H9 (cell line): ENCODE measurements around the gene CHST15. TPM values are rescaled to one million over a fixed set of nuclear protein-coding genes. Genes with fewer than 3 reads are reported as not detected.

ENCODE experiments used
- DNase-seq: peaks from one replicate; pipeline ENCODE4 v3.0.0-alpha.2; 2017
- H2AFZ ChIP-seq: one replicate; pipeline ENCODE4 v1.6.1; 2013; ENCODE audit warnings: mild to moderate bottlenecking, low read length, control low read depth, moderate library complexity
- H2AK5ac ChIP-seq: 2 replicates; pipeline ENCODE4 v1.6.1; 2013; ENCODE audit warnings: low read length, control low read depth, mixed read lengths; ENCODE audit not compliant: insufficient read length
- H2BK120ac ChIP-seq: one replicate; pipeline ENCODE4 v1.6.1; 2013; ENCODE audit warnings: low read depth, mild to moderate bottlenecking, low read length, control low read depth, inconsistent platforms; ENCODE audit not compliant: poor library complexity, severe bottlenecking
- H2BK12ac ChIP-seq: 2 replicates; pipeline ENCODE4 v1.6.1; 2013; ENCODE audit warnings: low read length, control low read depth, mixed read lengths, low read depth; ENCODE audit not compliant: insufficient read length
- H2BK15ac ChIP-seq: 2 replicates; pipeline ENCODE4 v1.6.1; 2013; ENCODE audit warnings: low read depth, low read length, control low read depth
- H2BK20ac ChIP-seq: one replicate; pipeline ENCODE4 v1.6.1; 2013; ENCODE audit warnings: low read depth, mild to moderate bottlenecking, low read length, control low read depth, inconsistent platforms; ENCODE audit not compliant: poor library complexity, severe bottlenecking
- H2BK5ac ChIP-seq: 2 replicates; pipeline ENCODE4 v1.6.1; 2013; ENCODE audit warnings: low read length, control low read depth, mixed read lengths; ENCODE audit not compliant: insufficient read length
- H3K14ac ChIP-seq: 2 replicates; pipeline ENCODE4 v1.6.1; 2013; ENCODE audit warnings: low read length, control low read depth; ENCODE audit not compliant: insufficient read depth
- H3K18ac ChIP-seq: 2 replicates; pipeline ENCODE4 v1.6.1; 2013; ENCODE audit warnings: low read depth, mild to moderate bottlenecking, mixed read lengths, low read length, control low read depth; ENCODE audit not compliant: insufficient read length
- H3K23ac ChIP-seq: 2 replicates; pipeline ENCODE4 v1.6.1; 2013; ENCODE audit warnings: low read length, control low read depth, mixed read lengths, low read depth; ENCODE audit not compliant: insufficient read length
- H3K23me2 ChIP-seq: 2 replicates; pipeline ENCODE4 v1.6.1; 2013; ENCODE audit warnings: low read depth, mild to moderate bottlenecking, mixed read lengths, low read length, control low read depth; ENCODE audit not compliant: insufficient read length, poor library complexity, severe bottlenecking
- H3K27ac ChIP-seq: 2 replicates; pipeline ENCODE4 v1.5.1; 2013; ENCODE audit warnings: low read length, control low read depth, mixed read lengths, low read depth; ENCODE audit not compliant: insufficient read length
- H3K27me3 ChIP-seq: 2 replicates; pipeline ENCODE4 v1.6.1; 2013; ENCODE audit warnings: low read length, control low read depth, inconsistent platforms; ENCODE audit not compliant: insufficient read depth
- H3K4ac ChIP-seq: 2 replicates; pipeline ENCODE4 v1.6.1; 2013; ENCODE audit warnings: low read depth, mild to moderate bottlenecking, control low read depth, inconsistent platforms, low read length, moderate library complexity
- H3K4me1 ChIP-seq: 2 replicates; pipeline ENCODE4 v1.6.1; 2013; ENCODE audit warnings: low read length, control low read depth, inconsistent platforms; ENCODE audit not compliant: insufficient read depth
- H3K4me2 ChIP-seq: 2 replicates; pipeline ENCODE4 v1.6.1; 2013; ENCODE audit warnings: low read length, control low read depth, mixed read lengths; ENCODE audit not compliant: insufficient read length, insufficient read depth
- H3K56ac ChIP-seq: 2 replicates; pipeline ENCODE4 v1.6.1; 2013; ENCODE audit warnings: low read depth, mild to moderate bottlenecking, mixed read lengths, low read length, control low read depth; ENCODE audit not compliant: insufficient read length
- H3K79me1 ChIP-seq: 2 replicates; pipeline ENCODE4 v1.6.1; 2013; ENCODE audit warnings: low read depth, mild to moderate bottlenecking, moderate library complexity, low read length, control low read depth, inconsistent platforms; ENCODE audit not compliant: insufficient read depth, poor library complexity, severe bottlenecking
- H3K79me2 ChIP-seq: 2 replicates; pipeline ENCODE4 v1.6.1; 2013; ENCODE audit warnings: low read length, control low read depth, inconsistent platforms; ENCODE audit not compliant: insufficient read depth
- H3K9ac ChIP-seq: 2 replicates; pipeline ENCODE4 v1.6.1; 2013; ENCODE audit warnings: low read length, control low read depth, mixed read lengths; ENCODE audit not compliant: insufficient read length; ENCODE audit errors: extremely low read depth
- H3K9me3 ChIP-seq: one replicate; pipeline ENCODE4 v1.6.1; 2013; ENCODE audit warnings: low read depth, low read length, inconsistent platforms; ENCODE audit not compliant: control insufficient read depth
- H3T11ph ChIP-seq: one replicate; pipeline ENCODE4 v1.6.1; 2013; ENCODE audit warnings: mild to moderate bottlenecking, low read length, control low read depth, inconsistent platforms
- H4K20me1 ChIP-seq: one replicate; pipeline ENCODE4 v1.6.1; 2013; ENCODE audit not compliant: control insufficient read depth, insufficient read length, insufficient read depth
- H4K5ac ChIP-seq: 2 replicates; pipeline ENCODE4 v1.6.1; 2013; ENCODE audit warnings: low read depth, mild to moderate bottlenecking, mixed read lengths, low read length, control low read depth; ENCODE audit not compliant: insufficient read length
- H4K8ac ChIP-seq: replicated peaks from 2 replicates; pipeline ENCODE4 v1.6.1; 2013; ENCODE audit warnings: low read length, control low read depth, mixed read lengths, low read depth; ENCODE audit not compliant: insufficient read length
- H4K91ac ChIP-seq: 2 replicates; pipeline ENCODE4 v1.6.1; 2013; ENCODE audit warnings: low read depth, mild to moderate bottlenecking, moderate library complexity, mixed read lengths, low read length, control low read depth; ENCODE audit not compliant: insufficient read length
- H3K27ac Mint-ChIP-seq, 3 experiments: 2 replicates in 2 of 3; 3 replicates in 1 of 3; pipeline ENCODE4 v1.8.0; 2020 to 2021; ENCODE audit warnings: mixed read lengths in 3 of 3, mild to moderate bottlenecking in 1 of 3, moderate library complexity in 1 of 3
- H3K27me3 Mint-ChIP-seq: 2 replicates; pipeline ENCODE4 v1.8.0; 2021; ENCODE audit warnings: low read depth, mild to moderate bottlenecking, moderate library complexity, mixed read lengths
- H3K36me3 Mint-ChIP-seq, 3 experiments: 2 replicates in 2 of 3; 3 replicates in 1 of 3; pipeline ENCODE4 v1.8.0; 2020 to 2021; ENCODE audit warnings: low read depth in 3 of 3, mixed read lengths in 3 of 3; ENCODE audit not compliant: insufficient read depth in 1 of 3
- H3K4me1 Mint-ChIP-seq, 2 experiments: 2 replicates each; pipeline ENCODE4 v1.8.0; 2020; ENCODE audit warnings: mixed read lengths in 2 of 2
- H3K4me3 Mint-ChIP-seq, 2 experiments: 2 replicates in 1 of 2; 3 replicates in 1 of 2; pipeline ENCODE4 v1.8.0; 2020 to 2021; ENCODE audit warnings: mild to moderate bottlenecking in 2 of 2, mixed read lengths in 2 of 2, moderate library complexity in 1 of 2
- H3K9me3 Mint-ChIP-seq, 2 experiments: 2 replicates in 1 of 2; 3 replicates in 1 of 2; pipeline ENCODE4 v1.8.0; 2020; ENCODE audit warnings: mild to moderate bottlenecking in 2 of 2, mixed read lengths in 2 of 2, moderate library complexity in 1 of 2
- CTCF ChIP-seq: fragments of 200-600 bp; sonication (generic); conservative IDR thresholded peaks from 3 replicates; pipeline ENCODE4 v1.8.0; 2021; ENCODE audit warnings: antibody characterized with exemption, mild to moderate bottlenecking
- WGBS: extraction: QIAGEN DNeasy Blood & Tissue Kit; methylation state at CpG from one replicate; pipeline ENCODE4 v1.1.7; 2013; ENCODE audit warnings: missing lambda C conversion rate, low lambda C conversion rate, mixed read lengths; ENCODE audit not compliant: insufficient read length; ENCODE audit errors: extremely low coverage; 5-methylcytosine and 5-hydroxymethylcytosine counted together
- total RNA-seq: library from RNA; stranded (reverse); gene quantifications from 2 replicates; pipeline ENCODE4 v1.2.1, GENCODE V29; 2021

The CHST15 gene
- total RNA-seq, 1 experiment from 2014 or later: 8.7 TPM

DNA sequence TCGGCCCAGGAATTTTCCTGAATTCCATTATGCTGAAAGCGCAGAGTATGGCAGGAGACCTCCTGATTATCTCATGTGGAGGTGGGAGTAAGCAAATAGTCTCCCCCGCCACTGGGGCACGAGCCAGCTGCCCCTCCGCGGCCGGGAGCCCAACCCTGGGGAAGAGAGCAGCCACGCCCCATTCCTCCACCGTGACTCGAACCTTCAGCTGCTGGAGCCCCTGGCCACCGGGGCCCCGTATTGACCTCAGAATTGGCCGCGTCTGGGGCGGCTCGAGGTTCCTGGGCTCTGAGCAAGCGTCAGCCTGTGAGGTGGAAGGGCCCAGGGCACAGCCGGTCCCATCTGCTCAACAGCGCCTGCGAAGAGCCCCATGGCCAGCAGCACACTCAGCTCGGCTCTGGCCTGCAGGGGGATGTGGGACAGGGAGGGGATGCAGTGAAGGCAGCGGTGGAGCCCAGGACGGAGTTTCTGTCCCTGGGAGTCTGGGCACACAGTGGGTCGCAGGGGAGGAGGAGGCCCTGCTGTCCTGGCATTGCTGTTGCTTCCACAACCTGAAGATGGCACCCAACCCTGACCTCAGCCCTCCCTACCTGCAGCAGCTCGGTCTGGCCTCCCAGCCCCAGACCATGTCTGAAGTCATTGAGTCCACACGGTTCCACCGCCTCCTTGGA lies 97.8 kb downstream of the CHST15 start:
- Histone ChIP-seq H2AK5ac (no peak overlapping the region), H3K79me1 (no peaks in the 10 kb centered on the region), H3K23ac (no peak overlapping the region), H3K23me2 (peaks cover 6% of the 10 kb centered on the region), H2BK120ac (no peak overlapping the region), H3K56ac (no peak overlapping the region), H3K27ac (no peak overlapping the region), H3K4ac (no peak overlapping the region), H2AFZ (no peak overlapping the region), H4K91ac (no peak overlapping the region), H2BK15ac (no peak overlapping the region), H3T11ph (no peak overlapping the region), H3K9me3 (no peaks in the 10 kb centered on the region), H3K4me2 (peak overlapping the region; percentile 80), H4K20me1 (no peaks in the 10 kb centered on the region), H3K4me1 (no peaks in the 10 kb centered on the region), H3K79me2 (no peaks in the 10 kb centered on the region), H3K9ac (no peak overlapping the region), H2BK20ac (no peak overlapping the region), H2BK12ac (no peak overlapping the region), H2BK5ac (no peak overlapping the region), H4K8ac (no peak overlapping the region), H3K18ac (no peak overlapping the region), H4K5ac (no peak overlapping the region), H3K14ac (no peak overlapping the region; the same call in 1 of the 2 replicates), H3K27me3 (no peaks in the 10 kb centered on the region; the same call in 1 of the 2 replicates)
- Mint-ChIP-seq H3K9me3 (peaks cover 0 to 3% of the 10 kb centered on the region in 2 experiments; a peak in 1 of 5 replicates), H3K36me3 (peaks cover 0 to 2% (median 0%) of the 10 kb centered on the region in 3 experiments; a peak in 1 of 7 replicates), H3K4me3 (peak overlapping the region; percentile 68 to 74), H3K4me1 (peaks cover 20 to 31% of the 10 kb centered on the region in 2 experiments), H3K27ac (no peak overlapping the region), H3K27me3 (peaks cover 42% of the 10 kb centered on the region)
- no CpG with 5 or more reads among the region's 27 CpGs for WGBS
- peak; percentile 77 for TF ChIP-seq CTCF
- peak; percentile 91 for DNase-seq
